GM12878 (cell line): ENCODE results near the gene C4BPB. TPM values are rescaled to one million over a fixed set of nuclear protein-coding genes. Genes with fewer than 3 reads are reported as not detected.

Experiments used
- ATAC-seq: fragments of 200-7000 bp; cut with Tn5 transposase; 3 replicates; pipeline ENCODE4 v1.9.1; 2020; ENCODE audit warnings: mild to moderate bottlenecking, moderate library complexity
- BruUV-seq: library from RNA; stranded (reverse); fragments of 400-500 nt; replicated peaks from 2 replicates; lab custom pipeline; 2021; lab: Mats Ljungman, UMichigan
- CTCF ChIA-PET: fragments of 300-600 bp; sonication (Branson Sonifier 250); formaldehyde crosslinking; extraction: SDS; loops from one replicate; lab custom pipeline; 2021; ENCODE audit warnings: inconsistent platforms; lab: Yijun Ruan, JAX
- POLR2A ChIA-PET: fragments of 350-600 bp; formaldehyde crosslinking; extraction: SDS; loops from one replicate; lab custom pipeline; 2021; ENCODE audit warnings: inconsistent platforms; lab: Charles Lee
- RAD21 ChIA-PET: fragments of 300-600 bp; sonication (Branson Sonifier 250); formaldehyde crosslinking; loops from one replicate; lab custom pipeline; 2023; ENCODE audit warnings: antibody characterized with exemption; ENCODE audit not compliant: unreplicated experiment; lab: Charles Lee
- SMC1A ChIA-PET: fragments of 300-600 bp; sonication (Branson Sonifier 250); formaldehyde crosslinking; loops from one replicate; lab custom pipeline; 2023; ENCODE audit not compliant: unreplicated experiment, uncharacterized antibody; lab: Charles Lee
- DNase-seq: peaks from one replicate; pipeline ENCODE4 v3.0.0-alpha.2; 2011; ENCODE audit warnings: low read depth, low spot score
- FAIRE-seq: peaks from 3 replicates; lab custom pipeline; 2011; peaks lifted over from hg19 to GRCh38; lab: Jason Lieb, UNC
- H2AFZ ChIP-seq: 2 replicates; pipeline ENCODE4 v1.6.0; 2011; ENCODE audit warnings: low read depth, low read length, control low read depth; ENCODE audit not compliant: control insufficient read depth
- H3K27ac ChIP-seq: 2 replicates; pipeline ENCODE4 v1.5.1; 2011; ENCODE audit warnings: control low read depth; ENCODE audit not compliant: control insufficient read depth, insufficient read depth
- H3K27me3 ChIP-seq, 2 experiments: replicated peaks in 1 of 2; 2 replicates each; pipeline versions ENCODE4 v1.6.0 to v1.6.1; 2011; ENCODE audit warnings: low read length in 1 of 2; ENCODE audit not compliant: control insufficient read depth in 2 of 2, insufficient read depth in 2 of 2
- H3K36me3 ChIP-seq, 2 experiments: 2 replicates each; pipeline ENCODE4 v1.5.1; 2011; ENCODE audit warnings: low read length in 1 of 2; ENCODE audit not compliant: control insufficient read depth in 2 of 2, insufficient read depth in 2 of 2
- H3K4me1 ChIP-seq: 2 replicates; pipeline ENCODE4 v1.6.1; 2011; ENCODE audit warnings: mild to moderate bottlenecking, low read length, moderate library complexity, mixed read lengths; ENCODE audit not compliant: control insufficient read depth, insufficient read depth
- H3K4me2 ChIP-seq: 2 replicates; pipeline ENCODE4 v1.6.0; 2011; ENCODE audit warnings: control low read depth; ENCODE audit not compliant: control insufficient read depth, insufficient read depth
- H3K4me3 ChIP-seq: fragments of 200-600 bp; sonication (generic); 2 replicates; pipeline ENCODE4 v1.5.1; 2016
- H3K79me2 ChIP-seq: 2 replicates; pipeline ENCODE4 v1.6.0; 2011; ENCODE audit warnings: low read length; ENCODE audit not compliant: control insufficient read depth, insufficient read depth
- H3K9ac ChIP-seq: 2 replicates; pipeline ENCODE4 v1.8.0; 2011; ENCODE audit warnings: low read length, control low read depth, mixed read lengths; ENCODE audit not compliant: control insufficient read depth, insufficient read depth
- H3K9me3 ChIP-seq: replicated peaks from 3 replicates; pipeline ENCODE4 v1.5.1; 2011; ENCODE audit warnings: mild to moderate bottlenecking, low read length; ENCODE audit not compliant: control insufficient read depth, insufficient read depth
- H4K20me1 ChIP-seq: 2 replicates; pipeline ENCODE4 v1.6.0; 2011; ENCODE audit not compliant: control insufficient read depth, insufficient read depth
- BMI1 ChIP-seq: fragments of 450-650 bp; IDR thresholded peaks from 2 replicates; pipeline ENCODE4 v1.6.1; 2016; ENCODE audit warnings: mild to moderate bottlenecking, moderate library complexity, borderline replicate concordance
- BRCA1 ChIP-seq: IDR thresholded peaks from 2 replicates; pipeline ENCODE4 v1.6.1; 2011; ENCODE audit warnings: low read depth, low read length, improper control_type of control experiment
- EZH2 ChIP-seq: IDR thresholded peaks from 2 replicates; pipeline ENCODE4 v1.6.1; 2012; ENCODE audit warnings: low read depth, mild to moderate bottlenecking, control low read depth, inconsistent platforms, low read length, borderline replicate concordance; ENCODE audit not compliant: control insufficient read depth
- GATAD2B ChIP-seq: fragments of 450-650 bp; conservative IDR thresholded peaks from 2 replicates; pipeline ENCODE4 v1.6.1; 2017; ENCODE audit warnings: low read depth, mild to moderate bottlenecking, moderate library complexity
- HCFC1 ChIP-seq: fragments of 150-350 bp; IDR thresholded peaks from 2 replicates; pipeline ENCODE4 v1.6.1; 2014; ENCODE audit warnings: low read length
- MEF2B ChIP-seq: fragments of 450-650 bp; IDR thresholded peaks from 2 replicates; pipeline ENCODE4 v1.6.1; 2018; ENCODE audit warnings: mild to moderate bottlenecking, moderate library complexity; ENCODE audit not compliant: partially characterized antibody, poor library complexity, severe bottlenecking
- MTA2 ChIP-seq: fragments of 450-650 bp; IDR thresholded peaks from 2 replicates; pipeline ENCODE4 v1.6.1; 2016; ENCODE audit warnings: low read depth, mild to moderate bottlenecking, moderate library complexity
- MTA3 ChIP-seq: IDR thresholded peaks from 2 replicates; pipeline ENCODE4 v1.6.1; 2012; ENCODE audit warnings: low read length, inconsistent platforms, borderline replicate concordance
- MXI1 ChIP-seq: fragments of 150-350 bp; IDR thresholded peaks from 2 replicates; pipeline ENCODE4 v1.6.1; 2011; ENCODE audit warnings: low read depth, mild to moderate bottlenecking, inconsistent platforms, low read length, improper control_type of control experiment
- MYB ChIP-seq: fragments of 150-350 bp; IDR thresholded peaks from 2 replicates; pipeline ENCODE4 v1.6.1; 2014; ENCODE audit warnings: mild to moderate bottlenecking, low read depth, low read length, borderline replicate concordance
- PAX5 ChIP-seq: IDR thresholded peaks from 2 replicates; pipeline ENCODE4 v1.6.1; 2011; ENCODE audit warnings: low read depth, low read length, borderline replicate concordance
- PBX3 ChIP-seq: IDR thresholded peaks from 2 replicates; pipeline ENCODE4 v1.6.1; 2011; ENCODE audit warnings: mild to moderate bottlenecking, low read depth, low read length, moderate library complexity; ENCODE audit not compliant: insufficient replicate concordance
- PML ChIP-seq: IDR thresholded peaks from 2 replicates; pipeline ENCODE4 v1.6.1; 2012; ENCODE audit warnings: low read length, inconsistent platforms
- POLR2AphosphoS2 ChIP-seq: IDR thresholded peaks from 2 replicates; pipeline ENCODE4 v1.6.1; 2011; ENCODE audit warnings: low read depth, mild to moderate bottlenecking, low read length, improper control_type of control experiment, moderate library complexity
- POLR2AphosphoS5 ChIP-seq: IDR thresholded peaks from 2 replicates; pipeline ENCODE4 v1.6.1; 2011; ENCODE audit warnings: mild to moderate bottlenecking, low read length, inconsistent platforms
- RAD21 ChIP-seq: IDR thresholded peaks from 2 replicates; pipeline ENCODE4 v1.6.1; 2011; ENCODE audit warnings: mild to moderate bottlenecking, low read depth, low read length, moderate library complexity; ENCODE audit not compliant: insufficient read depth
- RBBP5 ChIP-seq: fragments of 200-600 bp; sonication (generic); conservative IDR thresholded peaks from 2 replicates; pipeline ENCODE4 v1.6.1; 2016
- RUNX3 ChIP-seq: IDR thresholded peaks from 2 replicates; pipeline ENCODE4 v1.6.1; 2012; ENCODE audit warnings: low read length, inconsistent platforms
- SMAD5 ChIP-seq: IDR thresholded peaks from 2 replicates; pipeline ENCODE4 v1.6.1; 2016; ENCODE audit warnings: antibody characterized with exemption, low read depth
- SREBF2 ChIP-seq: IDR thresholded peaks from 2 replicates; pipeline ENCODE4 v1.6.1; 2012; ENCODE audit warnings: mild to moderate bottlenecking, low read length
- SUPT20H ChIP-seq: IDR thresholded peaks from 2 replicates; pipeline ENCODE4 v1.6.1; 2011; ENCODE audit warnings: low read depth, mild to moderate bottlenecking, low read length, moderate library complexity, borderline replicate concordance; ENCODE audit not compliant: control insufficient read depth
- USF1 ChIP-seq: IDR thresholded peaks from 2 replicates; pipeline ENCODE4 v1.6.1; 2011; ENCODE audit warnings: borderline replicate concordance, low read depth, mild to moderate bottlenecking, moderate library complexity, mixed read lengths, low read length; ENCODE audit not compliant: insufficient read depth; ENCODE audit errors: extremely low read length
- ZNF217 ChIP-seq: fragments of 450-650 bp; IDR thresholded peaks from 2 replicates; pipeline ENCODE4 v1.6.1; 2017; ENCODE audit warnings: antibody characterized with exemption, mild to moderate bottlenecking
- ZNF274 ChIP-seq: IDR thresholded peaks from one replicate; pipeline ENCODE4 v1.8.0; 2011; ENCODE audit not compliant: insufficient read length, insufficient read depth
- WGBS: methylation state at CpG from one replicate; pipeline ENCODE4 v1.1.6; 2016; ENCODE audit warnings: low lambda C conversion rate; ENCODE audit not compliant: insufficient replicate concordance, insufficient coverage; ENCODE audit errors: missing lambda C conversion rate; 5-methylcytosine and 5-hydroxymethylcytosine counted together
- in situ Hi-C: fragments of 300-500 bp; cut with MboI; formaldehyde crosslinking; loops from 9 replicates; pipeline ENCODE4 v1.14.3; 2018; ENCODE audit warnings: mixed read lengths
- intact Hi-C: fragments of 100-400 bp; cut with micrococcal nuclease; formaldehyde crosslinking; loops from one replicate; pipeline ENCODE4 v1.14.2; 2022; ENCODE audit not compliant: unreplicated experiment
- polyA plus RNA-seq, 11 experiments: library from polyadenylated mRNA; depleted of rRNA in 4 of 11; unstranded in 6 of 11; stranded (reverse) in 5 of 11; fragments of >200 nt; fragmentation: Nextera tagmentation in 4 of 11; fragmentation: Illumina TruSeq in 1 of 11; extraction: Ambion mirVana in 4 of 11; extraction: Trizol in 1 of 11; gene quantifications; 1 replicate in 1 of 11; 2 replicates in 10 of 11; pipeline versions ENCODE4 v1.2.1 to v1.2.3, GENCODE V29; 2011 to 2016; ENCODE audit warnings: inconsistent platforms in 2 of 11, missing spikeins in 2 of 11, low read depth in 1 of 11
- total RNA-seq, 4 experiments: library from RNA; depleted of rRNA in 3 of 4; stranded (reverse); fragments of >200 nt in 3 of 4; fragmentation: Illumina TruSeq in 1 of 4; extraction: Trizol in 1 of 4; gene quantifications; 2 replicates each; pipeline versions ENCODE4 v1.2.1 to v1.2.3, GENCODE V29; 2013 to 2021

The C4BPB gene
- total and polyA plus RNA-seq, 10 of the 15 experiments (the other 5 are each of a cell fraction or from before 2014, with no cell fraction given): 0.31 to 1.2 (median 0.53) TPM; not detected in 1

GRCh38 chr1:207062058-207062457 lies 26.6 kb upstream of the C4BPB start (continued):
- TF ChIP-seq USF1: no peak
- TF ChIP-seq MTA2: no peak
- no peak for TF ChIP-seq SUPT20H
- no peak for TF ChIP-seq POLR2AphosphoS5
- TF ChIP-seq SMAD5: no peak
- TF ChIP-seq MYB: no peak
- no peak for TF ChIP-seq HCFC1
- no peak for TF ChIP-seq ZNF217
- no peak for TF ChIP-seq POLR2AphosphoS2
- TF ChIP-seq PAX5: no peak
- no peak for TF ChIP-seq GATAD2B

- H3K9me3 ChIP-seq: no peaks in the 10 kb centered on the region
- WGBS: 95% methylated on average over 5 of the region's 5 CpGs
- CTCF ChIA-PET: no interaction called here
- no peaks in the 10 kb centered on the region for H3K79me2 ChIP-seq
- RAD21 ChIA-PET: no interaction called here
- no TSS peak for BruUV-seq
- no peak for ATAC-seq
- H4K20me1 ChIP-seq: no peaks in the 10 kb centered on the region
- H2AFZ ChIP-seq: no peak overlapping the region
- no peak overlapping the region for H3K4me2 ChIP-seq
- SMC1A ChIA-PET: no interaction called here
- H3K27ac ChIP-seq: no peak overlapping the region
- H3K4me1 ChIP-seq: no peaks in the 10 kb centered on the region
- intact Hi-C loops: no loop called here
- no peak for FAIRE-seq
- H3K27me3 ChIP-seq: no peaks in the 10 kb centered on the region
- DNase-seq: no peak
- POLR2A ChIA-PET: no interaction called here
- in situ Hi-C loops: no loop called here
- no peak overlapping the region for H3K4me3 ChIP-seq
- no peak overlapping the region for H3K9ac ChIP-seq
- H3K36me3 ChIP-seq: no peaks in the 10 kb centered on the region
- TF ChIP-seq RUNX3 (no peak), SREBF2 (no peak), MTA3 (no peak), MEF2B (no peak), MXI1 (no peak), BRCA1 (no peak), PBX3 (no peak), PML (no peak), RAD21 (no peak), SMAD5 (no peak), ZNF274 (no peak), EZH2 (no peak), BMI1 (no peak), RBBP5 (no peak)
These were observed 25.6 kb upstream of the C4BPB start for GRCh38 chr1:207063014-207063413.
